Hepatocyte (in vitro differentiated cells): ENCODE data around the gene CFAP54. TPM values are rescaled to one million over a fixed set of nuclear protein-coding genes. Genes with fewer than 3 reads are reported as not detected.
"Not testable (repeated sequence)": the region's sequence is repeated elsewhere in the genome, so short reads cannot be mapped to it uniquely, and the experiment has no call there.

Source experiments
- DNase-seq: peaks from one replicate; pipeline ENCODE4 v3.0.0-alpha.2; 2016; ENCODE audit warnings: low spot score
- H2AFZ ChIP-seq: fragments of 200-600 bp; sonication (generic); 2 replicates; pipeline ENCODE4 v1.6.0; 2016; ENCODE audit warnings: antibody characterized with exemption, mild to moderate bottlenecking
- H3K27ac ChIP-seq: fragments of 200-600 bp; sonication (generic); 2 replicates; pipeline ENCODE4 v1.5.1; 2016; ENCODE audit warnings: mild to moderate bottlenecking
- H3K27me3 ChIP-seq: fragments of 200-600 bp; sonication (generic); 2 replicates; pipeline ENCODE4 v1.6.1; 2016
- H3K36me3 ChIP-seq: fragments of 200-600 bp; sonication (generic); replicated peaks from 2 replicates; pipeline ENCODE4 v1.5.1; 2016; ENCODE audit warnings: low read depth; ENCODE audit not compliant: insufficient read depth
- H3K4me1 ChIP-seq: fragments of 200-600 bp; sonication (generic); 2 replicates; pipeline ENCODE4 v1.5.1; 2016; ENCODE audit warnings: mild to moderate bottlenecking, moderate library complexity; ENCODE audit not compliant: insufficient read depth
- H3K4me2 ChIP-seq: fragments of 200-600 bp; sonication (generic); 2 replicates; pipeline ENCODE4 v1.6.0; 2016
- H3K4me3 ChIP-seq: fragments of 200-600 bp; sonication (generic); 2 replicates; pipeline ENCODE4 v1.5.1; 2016; ENCODE audit warnings: mild to moderate bottlenecking
- H3K79me2 ChIP-seq: fragments of 200-600 bp; sonication (generic); 2 replicates; pipeline ENCODE4 v1.6.0; 2017; ENCODE audit warnings: mild to moderate bottlenecking
- H3K9me2 ChIP-seq: fragments of 200-600 bp; sonication (generic); replicated peaks from 2 replicates; pipeline ENCODE4 v1.6.0; 2017; ENCODE audit warnings: mild to moderate bottlenecking; ENCODE audit not compliant: insufficient read depth
- H3K9me3 ChIP-seq: fragments of 200-600 bp; sonication (generic); 2 replicates; pipeline ENCODE4 v1.5.1; 2016; ENCODE audit warnings: low read depth, mild to moderate bottlenecking
- H4K20me1 ChIP-seq: fragments of 200-600 bp; sonication (generic); 2 replicates; pipeline ENCODE4 v1.6.0; 2016; ENCODE audit warnings: mild to moderate bottlenecking; ENCODE audit not compliant: insufficient read depth, poor library complexity, severe bottlenecking
- EZH2 ChIP-seq: fragments of 200-600 bp; sonication (generic); IDR thresholded peaks from 2 replicates; pipeline ENCODE4 v1.6.1; 2016; ENCODE audit warnings: antibody characterized with exemption, mild to moderate bottlenecking, borderline replicate concordance
- EZH2phosphoT487 ChIP-seq: fragments of 200-600 bp; sonication (generic); IDR thresholded peaks from one replicate; pipeline ENCODE4 v1.6.1; 2018; ENCODE audit warnings: antibody characterized with exemption, mild to moderate bottlenecking, low read depth, moderate library complexity; ENCODE audit not compliant: unreplicated experiment, severe bottlenecking
- WGBS: methylation state at CpG from one replicate; pipeline ENCODE4 v1.1.6; 2016; ENCODE audit warnings: low lambda C conversion rate; ENCODE audit errors: missing lambda C conversion rate; 5-methylcytosine and 5-hydroxymethylcytosine counted together
- polyA plus RNA-seq: library from polyadenylated mRNA; unstranded; fragments of >200 nt; fragmentation: Nextera tagmentation; extraction: Ambion mirVana; gene quantifications from 2 replicates; pipeline ENCODE4 v1.2.1, GENCODE V29; 2016
- total RNA-seq: library from RNA; depleted of rRNA; stranded (reverse); fragments of >200 nt; gene quantifications from 2 replicates; pipeline ENCODE4 v1.2.3, GENCODE V29; 2014
- TF ChIP-seq, protein P1 (sequence below): fragments of 200-600 bp; sonication (generic); IDR thresholded peaks from 2 replicates; pipeline ENCODE4 v1.5.1; 2016; ENCODE audit warnings: antibody characterized with exemption, mild to moderate bottlenecking; ENCODE audit not compliant: poor library complexity

Gene CFAP54
- total and polyA plus RNA-seq, 2 experiments from 2014 or later: 0.64 to 0.67 TPM

DNA sequence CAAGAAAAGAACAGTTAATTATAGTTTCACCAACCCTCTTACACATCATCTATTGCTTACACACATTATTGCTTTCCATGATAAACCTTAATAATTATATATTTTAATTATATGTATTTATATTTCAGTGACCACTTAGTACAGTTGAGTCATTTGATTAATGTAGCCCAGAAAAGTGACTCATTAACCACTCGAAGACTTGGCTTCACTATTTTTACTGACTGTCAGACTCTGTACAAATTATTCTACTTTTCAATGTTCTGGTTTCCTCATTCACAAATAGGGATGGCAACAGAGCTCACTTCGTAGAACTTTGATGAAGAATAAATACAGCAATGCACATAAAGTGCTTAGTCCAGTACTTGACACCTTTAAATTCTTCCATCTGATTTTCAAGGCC is 98.3 kb downstream of the CFAP54 start:
- Histone ChIP-seq H3K27me3 (no peaks in the 10 kb centered on the region), H4K20me1 (no peaks in the 10 kb centered on the region), H3K4me1 (no peaks in the 10 kb centered on the region), H3K4me3 (no peak overlapping the region), H3K9me3 (no peaks in the 10 kb centered on the region), H3K79me2 (no peaks in the 10 kb centered on the region), H3K27ac (no peak overlapping the region), H3K9me2 (no peaks in the 10 kb centered on the region), H3K4me2 (no peak overlapping the region), H2AFZ (no peak overlapping the region), H3K36me3 (no peaks in the 10 kb centered on the region)
- DNase-seq: no peak
- 88% methylated on average over 2 of the region's 2 CpGs for WGBS
- TF ChIP-seq, protein P1, sequence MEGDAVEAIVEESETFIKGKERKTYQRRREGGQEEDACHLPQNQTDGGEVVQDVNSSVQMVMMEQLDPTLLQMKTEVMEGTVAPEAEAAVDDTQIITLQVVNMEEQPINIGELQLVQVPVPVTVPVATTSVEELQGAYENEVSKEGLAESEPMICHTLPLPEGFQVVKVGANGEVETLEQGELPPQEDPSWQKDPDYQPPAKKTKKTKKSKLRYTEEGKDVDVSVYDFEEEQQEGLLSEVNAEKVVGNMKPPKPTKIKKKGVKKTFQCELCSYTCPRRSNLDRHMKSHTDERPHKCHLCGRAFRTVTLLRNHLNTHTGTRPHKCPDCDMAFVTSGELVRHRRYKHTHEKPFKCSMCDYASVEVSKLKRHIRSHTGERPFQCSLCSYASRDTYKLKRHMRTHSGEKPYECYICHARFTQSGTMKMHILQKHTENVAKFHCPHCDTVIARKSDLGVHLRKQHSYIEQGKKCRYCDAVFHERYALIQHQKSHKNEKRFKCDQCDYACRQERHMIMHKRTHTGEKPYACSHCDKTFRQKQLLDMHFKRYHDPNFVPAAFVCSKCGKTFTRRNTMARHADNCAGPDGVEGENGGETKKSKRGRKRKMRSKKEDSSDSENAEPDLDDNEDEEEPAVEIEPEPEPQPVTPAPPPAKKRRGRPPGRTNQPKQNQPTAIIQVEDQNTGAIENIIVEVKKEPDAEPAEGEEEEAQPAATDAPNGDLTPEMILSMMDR: no peak
- TF ChIP-seq EZH2: no peak
- no peak for TF ChIP-seq EZH2phosphoT487

- no peak overlapping the region for H3K4me3 ChIP-seq
- H3K9me2 ChIP-seq: no peaks in the 10 kb centered on the region
- no peak overlapping the region for H3K4me2 ChIP-seq
- H3K27me3 ChIP-seq: no peaks in the 10 kb centered on the region
- no peaks in the 10 kb centered on the region for H3K4me1 ChIP-seq
- TF ChIP-seq EZH2phosphoT487 (no peak), EZH2 (no peak)
- TF ChIP-seq, protein P1: no peak
- no peaks in the 10 kb centered on the region for H3K79me2 ChIP-seq
- no peak for DNase-seq
- H3K9me3 ChIP-seq: no peaks in the 10 kb centered on the region
- H3K36me3 ChIP-seq: no peaks in the 10 kb centered on the region
- no peak overlapping the region for H2AFZ ChIP-seq
- WGBS: 82% methylated on average over 4 of the region's 4 CpGs
- H3K27ac ChIP-seq: no peak overlapping the region
- no peaks in the 10 kb centered on the region for H4K20me1 ChIP-seq
Measured at GRCh38 chr12:96590970-96591369, 101.6 kb downstream of the CFAP54 start.

- not testable (repeated sequence) for H3K4me1 ChIP-seq, H2AFZ ChIP-seq, H3K4me3 ChIP-seq, H3K27ac ChIP-seq, H3K9me2 ChIP-seq, H3K27me3 ChIP-seq, H3K4me2 ChIP-seq, DNase-seq, H3K36me3 ChIP-seq, H3K9me3 ChIP-seq, H4K20me1 ChIP-seq, H3K79me2 ChIP-seq
- WGBS: 98% methylated on average over 3 of the region's 3 CpGs
Measured at GRCh38 chr12:96604374-96604773, 115.0 kb downstream of the CFAP54 start.

- Histone ChIP-seq H3K4me3 (no peak overlapping the region), H3K9me3 (no peaks in the 10 kb centered on the region), H2AFZ (no peak overlapping the region), H3K27me3 (peaks cover 4% of the 10 kb centered on the region), H3K27ac (no peak overlapping the region), H3K9me2 (no peaks in the 10 kb centered on the region), H4K20me1 (no peaks in the 10 kb centered on the region), H3K36me3 (no peaks in the 10 kb centered on the region), H3K79me2 (no peaks in the 10 kb centered on the region), H3K4me2 (no peak overlapping the region), H3K4me1 (no peaks in the 10 kb centered on the region)
- DNase-seq: no peak
- TF ChIP-seq, protein P1: no peak
- TF ChIP-seq EZH2: no peak
- no peak for TF ChIP-seq EZH2phosphoT487
- WGBS: 80% methylated on average over 2 of the region's 2 CpGs
Measured at GRCh38 chr12:96605684-96606083, 116.3 kb downstream of the CFAP54 start.
